Measurements from ENCODE around the gene SLC12A7. TPM values are rescaled to one million over a fixed set of nuclear protein-coding genes. Genes with fewer than 3 reads are reported as not detected.

The SLC12A7 gene
- total RNA-seq, 1 donor from 2014 or later = 30.5 TPM

GRCh38 chr5:1033178-1033577, 78.7 kb downstream of the SLC12A7 start:
- H3K9me3 ChIP-seq (ENCODE audit: insufficient read depth, low read depth, low read length) = no peaks in the 10 kb centered on the region
- peaks cover 4% of the 10 kb centered on the region for H3K27me3 ChIP-seq (ENCODE audit: insufficient read depth, low read length)
- TF ChIP-seq, protein P1, sequence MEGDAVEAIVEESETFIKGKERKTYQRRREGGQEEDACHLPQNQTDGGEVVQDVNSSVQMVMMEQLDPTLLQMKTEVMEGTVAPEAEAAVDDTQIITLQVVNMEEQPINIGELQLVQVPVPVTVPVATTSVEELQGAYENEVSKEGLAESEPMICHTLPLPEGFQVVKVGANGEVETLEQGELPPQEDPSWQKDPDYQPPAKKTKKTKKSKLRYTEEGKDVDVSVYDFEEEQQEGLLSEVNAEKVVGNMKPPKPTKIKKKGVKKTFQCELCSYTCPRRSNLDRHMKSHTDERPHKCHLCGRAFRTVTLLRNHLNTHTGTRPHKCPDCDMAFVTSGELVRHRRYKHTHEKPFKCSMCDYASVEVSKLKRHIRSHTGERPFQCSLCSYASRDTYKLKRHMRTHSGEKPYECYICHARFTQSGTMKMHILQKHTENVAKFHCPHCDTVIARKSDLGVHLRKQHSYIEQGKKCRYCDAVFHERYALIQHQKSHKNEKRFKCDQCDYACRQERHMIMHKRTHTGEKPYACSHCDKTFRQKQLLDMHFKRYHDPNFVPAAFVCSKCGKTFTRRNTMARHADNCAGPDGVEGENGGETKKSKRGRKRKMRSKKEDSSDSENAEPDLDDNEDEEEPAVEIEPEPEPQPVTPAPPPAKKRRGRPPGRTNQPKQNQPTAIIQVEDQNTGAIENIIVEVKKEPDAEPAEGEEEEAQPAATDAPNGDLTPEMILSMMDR (IDR thresholded peaks at IDR 0.05; ENCODE audit: insufficient read depth, low read depth, low read length) = no peak
- no peak for TF ChIP-seq EZH2 (IDR thresholded peaks at IDR 0.05; ENCODE audit: insufficient read depth, low read length)
- no peaks in the 10 kb centered on the region for H3K4me1 ChIP-seq (ENCODE audit: insufficient read depth, low read length)
- no peaks in the 10 kb centered on the region for H4K20me1 ChIP-seq (ENCODE audit: insufficient read depth, low read length)
- FAIRE-seq = no peak
- no peaks in the 10 kb centered on the region for H3K36me3 Mint-ChIP-seq (ENCODE audit: low read depth, unreplicated experiment)
- peaks cover 45% of the 10 kb centered on the region for H3K27me3 Mint-ChIP-seq (ENCODE audit: low read depth, unreplicated experiment)
- H3K9ac ChIP-seq (ENCODE audit: low read length) = no peak overlapping the region
- H3K4me3 ChIP-seq (ENCODE audit: insufficient read depth, low read depth, low read length) = no peak overlapping the region
- H3K4me2 ChIP-seq (ENCODE audit: low read length) = no peak overlapping the region
- no peak overlapping the region for H3K27ac ChIP-seq (ENCODE audit: low read depth, low read length)
- H3K79me2 ChIP-seq (ENCODE audit: insufficient read depth, low read length) = no peaks in the 10 kb centered on the region
- no peaks in the 10 kb centered on the region for H3K9me3 Mint-ChIP-seq (ENCODE audit: unreplicated experiment)
- no peak for DNase-seq (ENCODE audit: low read depth)
- H3K4me1 Mint-ChIP-seq (ENCODE audit: low read depth, unreplicated experiment) = no peaks in the 10 kb centered on the region
- H3K4me3 Mint-ChIP-seq (ENCODE audit: unreplicated experiment) = no peak overlapping the region
- no peak overlapping the region for H3K27ac Mint-ChIP-seq (ENCODE audit: unreplicated experiment)
- H2AFZ ChIP-seq (ENCODE audit: low read depth, low read length) = no peak overlapping the region
- no peaks in the 10 kb centered on the region for H3K36me3 ChIP-seq (ENCODE audit: insufficient read depth, low read length)

GRCh38 chr5:1032551-1033027, 79.3 kb downstream of the SLC12A7 start:
- Histone ChIP-seq H3K9me3 (ENCODE audit: insufficient read depth, low read depth, low read length) (no peaks in the 10 kb centered on the region), H3K27me3 (ENCODE audit: insufficient read depth, low read length) (peaks cover 4% of the 10 kb centered on the region), H3K27ac (ENCODE audit: low read depth, low read length) (no peak overlapping the region), H2AFZ (ENCODE audit: low read depth, low read length) (no peak overlapping the region), H3K9ac (ENCODE audit: low read length) (no peak overlapping the region), H3K4me3 (ENCODE audit: insufficient read depth, low read depth, low read length) (no peak overlapping the region), H3K4me1 (ENCODE audit: insufficient read depth, low read length) (no peaks in the 10 kb centered on the region), H4K20me1 (ENCODE audit: insufficient read depth, low read length) (no peaks in the 10 kb centered on the region), H3K4me2 (ENCODE audit: low read length) (no peak overlapping the region), H3K36me3 (ENCODE audit: insufficient read depth, low read length) (no peaks in the 10 kb centered on the region), H3K79me2 (ENCODE audit: insufficient read depth, low read length) (no peaks in the 10 kb centered on the region)
- DNase-seq (ENCODE audit: low read depth) (no peak), FAIRE-seq (no peak)
- H3K9me3 Mint-ChIP-seq (ENCODE audit: unreplicated experiment) = no peaks in the 10 kb centered on the region
- no peak for TF ChIP-seq EZH2 (IDR thresholded peaks at IDR 0.05; ENCODE audit: insufficient read depth, low read length)
- TF ChIP-seq, protein P1 (IDR thresholded peaks at IDR 0.05; ENCODE audit: insufficient read depth, low read depth, low read length) = no peak
- H3K27me3 Mint-ChIP-seq (ENCODE audit: low read depth, unreplicated experiment) = peaks cover 50% of the 10 kb centered on the region
- H3K36me3 Mint-ChIP-seq (ENCODE audit: low read depth, unreplicated experiment) = no peaks in the 10 kb centered on the region
- H3K27ac Mint-ChIP-seq (ENCODE audit: unreplicated experiment) = no peak overlapping the region
- H3K4me1 Mint-ChIP-seq (ENCODE audit: low read depth, unreplicated experiment) = no peaks in the 10 kb centered on the region
- no peak overlapping the region for H3K4me3 Mint-ChIP-seq (ENCODE audit: unreplicated experiment)

GRCh38 chr5:1032011-1032410, 79.9 kb downstream of the SLC12A7 start:
- no peak overlapping the region for H3K4me3 Mint-ChIP-seq (ENCODE audit: unreplicated experiment)
- H3K27ac ChIP-seq (ENCODE audit: low read depth, low read length) = no peak overlapping the region
- DNase-seq (ENCODE audit: low read depth) (no peak), FAIRE-seq (no peak)
- H3K9me3 ChIP-seq (ENCODE audit: insufficient read depth, low read depth, low read length) = no peaks in the 10 kb centered on the region
- H3K4me1 Mint-ChIP-seq (ENCODE audit: low read depth, unreplicated experiment) = no peaks in the 10 kb centered on the region
- no peak overlapping the region for H3K9ac ChIP-seq (ENCODE audit: low read length)
- no peak overlapping the region for H2AFZ ChIP-seq (ENCODE audit: low read depth, low read length)
- H3K27me3 Mint-ChIP-seq (ENCODE audit: low read depth, unreplicated experiment) = peaks cover 46% of the 10 kb centered on the region
- TF ChIP-seq EZH2 (IDR thresholded peaks at IDR 0.05; ENCODE audit: insufficient read depth, low read length) = no peak
- TF ChIP-seq, protein P1 (IDR thresholded peaks at IDR 0.05; ENCODE audit: insufficient read depth, low read depth, low read length) = no peak
- H3K27ac Mint-ChIP-seq (ENCODE audit: unreplicated experiment) = no peak overlapping the region
- no peak overlapping the region for H3K4me3 ChIP-seq (ENCODE audit: insufficient read depth, low read depth, low read length)
- H3K27me3 ChIP-seq (ENCODE audit: insufficient read depth, low read length) = peaks cover 4% of the 10 kb centered on the region
- H3K4me2 ChIP-seq (ENCODE audit: low read length) = no peak overlapping the region
- no peaks in the 10 kb centered on the region for H3K9me3 Mint-ChIP-seq (ENCODE audit: unreplicated experiment)
- no peaks in the 10 kb centered on the region for H3K4me1 ChIP-seq (ENCODE audit: insufficient read depth, low read length)
- H3K36me3 Mint-ChIP-seq (ENCODE audit: low read depth, unreplicated experiment) = no peaks in the 10 kb centered on the region
- H3K36me3 ChIP-seq (ENCODE audit: insufficient read depth, low read length) = no peaks in the 10 kb centered on the region
- no peaks in the 10 kb centered on the region for H4K20me1 ChIP-seq (ENCODE audit: insufficient read depth, low read length)
- H3K79me2 ChIP-seq (ENCODE audit: insufficient read depth, low read length) = no peaks in the 10 kb centered on the region

Data from astrocyte (in vitro differentiated cells and primary cell).